ENCODE data around the gene ORC5.

GRCh38 chr7:104241135-104241534 lies 33.3 kb upstream of the ORC5 start:
- no peak for TF ChIP-seq CTCF (IDR thresholded peaks at IDR 0.05)
- no peak for TF ChIP-seq POLR2AphosphoS5 (IDR thresholded peaks at IDR 0.05)
- TF ChIP-seq EP300 (IDR thresholded peaks at IDR 0.05) = no peak
- no peak for TF ChIP-seq POLR2A (IDR thresholded peaks at IDR 0.05; ENCODE audit: low read depth)

Data from esophagus muscularis mucosa (tissue), 4 donors.